ENCODE data around the gene UTP14C.

DNA sequence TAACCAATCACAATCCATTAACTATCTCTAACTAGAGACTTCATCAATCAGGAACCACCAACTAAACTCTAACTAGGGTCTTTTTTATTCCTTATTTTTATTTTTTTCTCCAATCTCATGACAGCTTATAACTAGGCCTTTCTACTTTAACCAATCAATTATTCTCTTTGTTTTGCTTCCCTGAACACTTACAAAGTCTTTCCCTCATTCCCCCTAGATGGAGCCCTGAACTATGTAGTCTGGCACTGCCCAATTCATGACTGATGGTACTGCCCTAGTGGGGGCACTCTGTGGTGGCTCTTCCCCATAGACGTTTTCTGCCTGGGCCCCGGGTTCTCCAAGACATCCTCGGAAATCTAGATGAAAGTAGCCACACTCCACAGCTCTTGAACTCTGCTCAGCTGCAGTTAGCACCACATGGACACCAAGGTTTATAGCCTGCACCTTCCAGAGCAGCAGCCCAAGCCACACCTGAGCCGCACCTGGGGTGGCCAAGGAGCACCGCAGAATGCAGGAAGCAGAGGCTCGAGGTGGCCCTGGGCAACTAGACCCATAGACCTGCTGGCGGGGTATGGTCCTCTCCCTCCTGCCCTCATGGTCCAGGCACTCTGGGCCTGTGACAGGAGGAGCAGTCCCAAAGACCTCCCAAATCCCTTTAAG, 19.9 kb upstream of the UTP14C start:
- TF ChIP-seq, protein P1, sequence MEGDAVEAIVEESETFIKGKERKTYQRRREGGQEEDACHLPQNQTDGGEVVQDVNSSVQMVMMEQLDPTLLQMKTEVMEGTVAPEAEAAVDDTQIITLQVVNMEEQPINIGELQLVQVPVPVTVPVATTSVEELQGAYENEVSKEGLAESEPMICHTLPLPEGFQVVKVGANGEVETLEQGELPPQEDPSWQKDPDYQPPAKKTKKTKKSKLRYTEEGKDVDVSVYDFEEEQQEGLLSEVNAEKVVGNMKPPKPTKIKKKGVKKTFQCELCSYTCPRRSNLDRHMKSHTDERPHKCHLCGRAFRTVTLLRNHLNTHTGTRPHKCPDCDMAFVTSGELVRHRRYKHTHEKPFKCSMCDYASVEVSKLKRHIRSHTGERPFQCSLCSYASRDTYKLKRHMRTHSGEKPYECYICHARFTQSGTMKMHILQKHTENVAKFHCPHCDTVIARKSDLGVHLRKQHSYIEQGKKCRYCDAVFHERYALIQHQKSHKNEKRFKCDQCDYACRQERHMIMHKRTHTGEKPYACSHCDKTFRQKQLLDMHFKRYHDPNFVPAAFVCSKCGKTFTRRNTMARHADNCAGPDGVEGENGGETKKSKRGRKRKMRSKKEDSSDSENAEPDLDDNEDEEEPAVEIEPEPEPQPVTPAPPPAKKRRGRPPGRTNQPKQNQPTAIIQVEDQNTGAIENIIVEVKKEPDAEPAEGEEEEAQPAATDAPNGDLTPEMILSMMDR (IDR thresholded peaks at IDR 0.05), result no peak
- TF ChIP-seq POLR2AphosphoS5 (IDR thresholded peaks at IDR 0.05) (no peak), EP300 (IDR thresholded peaks at IDR 0.05) (no peak)

All from esophagus muscularis mucosa (tissue), 4 donors.